Head of caudate nucleus (tissue), 42 donors: Measurements from ENCODE around the gene FAAP100.
"Not testable (repeated sequence)": the region's sequence is repeated elsewhere in the genome, so short reads cannot be mapped to it uniquely, and the experiment has no call there.

Experiments used
- DNase-seq, 42 donors: peaks; one replicate each; pipeline versions ENCODE4 v3.0.0 to v3.0.0-alpha.2; 2020 to 2021; ENCODE audit warnings: mixed read lengths in 7 of 42
- intact Hi-C: fragments of 100-400 bp; cut with DNase I; formaldehyde crosslinking; loops from one replicate; pipeline ENCODE4 v1.15.0; 2022

The FAAP100 gene, protein sequence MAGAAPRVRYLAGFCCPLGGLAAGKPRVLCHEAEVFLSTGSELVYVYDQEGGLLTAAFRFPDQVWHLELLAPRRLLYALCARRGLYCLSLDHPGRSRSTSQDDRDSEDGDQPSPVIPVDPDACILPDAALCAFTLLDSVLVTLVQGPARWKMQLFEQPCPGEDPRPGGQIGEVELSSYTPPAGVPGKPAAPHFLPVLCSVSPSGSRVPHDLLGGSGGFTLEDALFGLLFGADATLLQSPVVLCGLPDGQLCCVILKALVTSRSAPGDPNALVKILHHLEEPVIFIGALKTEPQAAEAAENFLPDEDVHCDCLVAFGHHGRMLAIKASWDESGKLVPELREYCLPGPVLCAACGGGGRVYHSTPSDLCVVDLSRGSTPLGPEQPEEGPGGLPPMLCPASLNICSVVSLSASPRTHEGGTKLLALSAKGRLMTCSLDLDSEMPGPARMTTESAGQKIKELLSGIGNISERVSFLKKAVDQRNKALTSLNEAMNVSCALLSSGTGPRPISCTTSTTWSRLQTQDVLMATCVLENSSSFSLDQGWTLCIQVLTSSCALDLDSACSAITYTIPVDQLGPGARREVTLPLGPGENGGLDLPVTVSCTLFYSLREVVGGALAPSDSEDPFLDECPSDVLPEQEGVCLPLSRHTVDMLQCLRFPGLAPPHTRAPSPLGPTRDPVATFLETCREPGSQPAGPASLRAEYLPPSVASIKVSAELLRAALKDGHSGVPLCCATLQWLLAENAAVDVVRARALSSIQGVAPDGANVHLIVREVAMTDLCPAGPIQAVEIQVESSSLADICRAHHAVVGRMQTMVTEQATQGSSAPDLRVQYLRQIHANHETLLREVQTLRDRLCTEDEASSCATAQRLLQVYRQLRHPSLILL

GRCh38 chr17:81552244-81553017 lies at the start of gene FAAP100:
TSS of gene FAAP100 (minus strand) at chr17:81552353. CDS start at chr17:81552330, 23 bp downstream.
- intact Hi-C loops, result loop anchor here (5.0 kb wide), 1 partner anchor 40 kb away; the partner anchor contains the start of gene ACTG1
- peak; percentile 21 to 89 (median 78) for DNase-seq

GRCh38 chr17:81601525-81602120 lies 49.5 kb upstream of the FAAP100 start:
- intact Hi-C loops, result loop anchor here (2.0 kb wide), 1 partner anchor 349 kb away; no protein-coding TSS in a partner anchor
- peak in 25 of 42 donors; percentile 22 to 77 (median 53) for DNase-seq

DNA sequence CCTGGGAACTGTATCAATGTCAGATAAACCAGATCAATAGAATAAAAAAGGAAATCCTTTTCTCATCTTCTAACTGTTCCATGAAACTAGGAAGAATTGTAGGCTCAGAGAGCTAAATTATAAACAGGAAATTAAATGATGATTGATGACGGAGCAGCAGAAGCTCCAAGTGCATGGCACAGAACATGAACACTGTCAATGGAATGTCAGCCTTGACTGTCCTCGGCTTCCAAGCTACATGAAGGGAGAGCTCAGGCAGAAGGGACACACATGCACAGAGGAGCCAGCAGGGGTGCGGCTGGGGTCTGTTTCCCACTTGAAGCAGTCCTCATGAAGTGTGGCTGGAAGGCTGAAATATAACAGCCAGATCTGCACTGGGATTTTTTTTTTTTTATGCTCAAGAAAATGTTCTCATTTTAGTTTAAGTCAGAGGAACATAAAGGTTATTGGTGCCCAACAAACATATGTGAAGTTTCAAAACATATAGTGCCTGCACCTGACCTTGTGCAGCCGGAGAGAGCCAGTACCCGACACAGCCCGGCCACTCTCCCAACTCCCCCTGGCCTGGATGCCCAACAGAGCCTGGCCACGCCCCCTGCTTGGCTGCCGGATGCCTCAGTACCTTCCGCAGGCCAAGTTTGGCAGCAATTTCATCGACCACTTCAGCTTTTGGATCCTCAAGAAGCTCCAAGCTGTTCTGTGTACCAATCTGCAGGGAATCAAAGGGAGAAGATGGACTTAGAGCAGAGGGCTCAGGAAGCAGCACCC lies 47.8 kb upstream of the FAAP100 start:
- peak in 1 of 42 donors; percentile 31 for DNase-seq
- intact Hi-C loops, result loop anchor here (2.0 kb wide), 1 partner anchor 347 kb away; no protein-coding TSS in a partner anchor

GRCh38 chr17:81593105-81593871 lies 41.1 kb upstream of the FAAP100 start:
- peak in 19 of 42 donors; percentile 16 to 80 (median 45) for DNase-seq
- intact Hi-C loops, result no loop called here

- DNase-seq, result no peak
- intact Hi-C loops, result no loop called here
Observed at GRCh38 chr17:81591971-81592370, 39.8 kb upstream of the FAAP100 start.

GRCh38 chr17:81590121-81590520 lies 38.0 kb upstream of the FAAP100 start:
- intact Hi-C loops, result no loop called here
- peak in 1 of 42 donors; percentile 14 for DNase-seq

DNA sequence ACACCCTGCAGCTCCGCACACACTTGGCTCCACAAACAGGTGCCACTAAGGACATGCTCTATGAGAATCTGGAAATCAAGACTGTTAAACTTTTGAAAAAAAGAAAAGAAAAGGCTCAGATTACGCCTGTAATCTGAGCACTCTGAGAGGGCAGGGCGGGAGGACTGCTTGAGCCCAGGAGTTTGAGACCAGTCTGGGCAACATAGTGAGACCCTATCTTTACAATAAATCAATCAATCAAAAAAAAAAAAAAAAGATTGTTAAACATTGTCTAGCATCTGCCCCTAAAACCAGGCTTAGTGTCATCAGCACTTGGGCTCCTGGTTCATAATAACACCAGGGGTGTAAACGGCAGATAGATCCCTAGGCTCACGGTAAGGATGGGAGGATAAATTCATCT lies 37.5 kb upstream of the FAAP100 start:
- intact Hi-C loops, result no loop called here

GRCh38 chr17:81586096-81586495 lies 33.9 kb upstream of the FAAP100 start:
- intact Hi-C loops, result no loop called here
- no peak for DNase-seq

More for the DNA sequence above, 37.5 kb upstream of the FAAP100 start:
- no peak for DNase-seq

DNA sequence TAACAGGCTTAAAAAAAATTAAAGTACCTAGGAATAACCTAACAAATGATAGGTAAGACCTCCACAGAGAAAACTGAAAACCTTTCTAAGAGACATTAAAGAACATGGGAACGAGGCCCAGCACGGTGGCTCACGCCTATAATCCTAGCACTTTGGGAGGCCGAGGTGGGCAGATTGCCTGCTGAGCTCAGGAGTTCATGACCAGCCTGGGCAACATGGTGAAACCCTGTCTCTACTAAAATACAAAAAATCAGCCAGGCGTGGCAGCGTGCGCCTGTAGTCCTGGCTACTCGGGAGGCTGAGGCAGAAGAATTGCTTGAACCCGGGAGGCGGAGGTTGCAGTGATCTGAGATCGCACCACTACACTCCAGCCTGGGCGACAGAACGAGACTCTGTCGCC lies 32.6 kb upstream of the FAAP100 start:
- DNase-seq, intact Hi-C loops: not testable (repeated sequence)

DNA sequence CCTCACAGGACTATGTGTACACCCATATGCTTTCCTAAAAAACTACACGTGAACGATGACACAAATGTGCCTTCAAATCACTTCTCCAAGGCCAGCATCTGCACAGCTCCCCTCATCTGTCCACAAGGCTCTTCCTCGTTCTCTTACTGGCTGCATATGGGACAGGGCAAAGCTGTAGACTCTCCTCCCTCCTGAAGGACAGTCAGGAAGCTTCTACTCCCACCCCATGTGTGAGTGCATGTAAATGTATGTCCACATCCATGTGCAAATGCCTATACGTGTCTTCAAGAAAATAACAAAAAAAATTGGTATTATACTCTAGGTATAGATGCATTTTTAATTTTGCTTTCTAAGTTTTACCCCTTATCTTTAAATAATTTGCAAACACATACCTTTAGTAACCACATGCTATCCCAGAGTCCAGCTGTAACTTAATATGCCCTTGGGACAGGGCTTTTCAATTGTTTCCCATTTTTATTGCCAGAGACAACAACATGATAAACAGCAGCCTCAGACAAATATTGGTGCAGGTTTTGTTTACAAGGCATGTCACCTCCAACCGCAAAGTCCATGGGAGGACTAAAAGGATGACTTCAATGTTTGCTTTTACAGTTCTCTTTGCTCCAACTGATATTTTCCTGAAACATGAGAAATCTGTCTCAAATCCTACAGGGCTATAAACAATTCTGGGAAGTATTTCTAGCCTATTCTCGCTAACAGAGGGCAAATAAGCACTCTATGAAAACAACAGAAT lies 31.6 kb upstream of the FAAP100 start:
- no peak for DNase-seq
- intact Hi-C loops, result no loop called here

- intact Hi-C loops, result no loop called here
- DNase-seq, result peak in 7 of 42 donors; percentile 14 to 44 (median 25)
Observed at GRCh38 chr17:81582749-81583148, 30.6 kb upstream of the FAAP100 start.

DNA sequence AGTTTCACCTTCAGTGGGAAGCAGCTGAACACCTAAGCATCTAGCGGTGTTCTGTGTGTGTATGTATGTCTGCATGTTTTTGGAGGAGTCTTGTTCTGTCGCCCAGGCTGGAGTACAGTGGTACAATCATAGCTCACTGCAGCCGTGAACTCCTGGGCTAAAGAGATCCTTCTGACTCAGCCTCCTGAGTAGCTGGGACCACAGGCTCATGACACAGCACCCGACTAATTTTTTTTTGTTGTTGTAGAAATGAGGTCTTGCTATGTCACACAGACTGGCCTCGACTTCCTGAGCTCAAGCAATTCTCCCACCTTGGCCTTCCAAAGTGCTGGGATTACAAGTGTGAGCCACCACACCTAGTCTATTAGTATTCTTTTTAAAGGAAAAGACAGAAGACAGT lies 30.2 kb upstream of the FAAP100 start:
- intact Hi-C loops, result no loop called here
- no peak for DNase-seq

DNA sequence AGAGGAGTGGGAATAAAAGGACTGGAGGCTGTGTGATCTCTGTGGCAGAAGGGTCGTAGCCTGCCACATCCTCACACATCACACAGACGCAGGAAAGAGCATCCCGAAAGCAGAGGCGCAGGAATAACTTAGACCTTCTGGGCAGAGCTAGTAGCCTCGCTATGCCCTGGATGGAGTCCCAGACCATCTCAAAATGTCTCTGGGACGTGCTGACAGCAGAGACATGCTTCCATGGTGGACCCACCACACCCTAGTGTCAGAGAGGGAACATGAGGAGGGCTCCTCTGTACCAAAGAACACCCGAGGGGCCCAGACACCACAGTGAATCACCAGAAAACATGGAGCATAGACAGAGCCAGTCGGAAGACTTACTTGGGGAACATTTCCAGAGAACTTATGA lies 29.6 kb upstream of the FAAP100 start:
- no peak for DNase-seq
- intact Hi-C loops, result no loop called here

GRCh38 chr17:81580481-81580880 lies 28.3 kb upstream of the FAAP100 start:
- intact Hi-C loops, result no loop called here
- no peak for DNase-seq

- DNase-seq, result peak in 15 of 42 donors; percentile 9 to 64 (median 37)
- intact Hi-C loops, result no loop called here
Observed at GRCh38 chr17:81579821-81580321, 27.7 kb upstream of the FAAP100 start.

- intact Hi-C loops, result no loop called here
- DNase-seq, result no peak
Observed at GRCh38 chr17:81579298-81579697, 27.1 kb upstream of the FAAP100 start.
